Measurements from ENCODE around the gene PARN. TPM values are rescaled to one million over a fixed set of nuclear protein-coding genes. Genes with fewer than 3 reads are reported as not detected.
A peak's percentile ranks its signal among the peaks of the same experiment; 100 is the strongest.

Gene PARN
- total RNA-seq, 1 experiment from 2014 or later: 56.2 TPM

DNA sequence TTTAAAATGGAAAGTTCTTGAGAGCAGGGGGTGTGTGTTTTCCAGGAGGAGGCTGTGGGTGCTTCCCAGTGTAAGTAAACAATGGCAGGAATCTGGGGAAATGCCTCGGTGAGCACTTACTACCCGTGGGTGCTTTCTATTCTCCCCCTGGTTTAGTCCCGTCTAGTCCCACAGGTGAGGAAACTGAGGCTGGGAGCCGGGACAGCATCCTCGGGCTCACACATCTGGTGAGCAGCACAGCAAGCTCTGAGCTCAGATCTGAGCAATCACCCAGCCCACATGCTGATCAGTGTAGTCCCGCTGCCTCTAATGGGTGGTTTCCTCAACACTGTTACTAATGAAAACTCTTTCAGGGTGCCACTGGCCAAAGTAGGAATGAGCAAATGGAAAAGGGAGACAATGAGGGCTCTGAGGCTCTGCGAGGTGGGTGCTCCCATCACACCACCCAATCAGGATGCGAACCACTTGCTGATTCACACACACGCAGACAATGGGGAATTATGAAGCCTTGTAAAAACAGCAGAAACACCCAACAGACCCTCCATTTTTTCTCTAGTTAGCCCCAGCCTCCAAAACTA, 202.6 kb downstream of the PARN start:
- H3K4me1 ChIP-seq (ENCODE audit: insufficient read depth, low read length): no peaks in the 10 kb centered on the region; the same call in 1 of the 2 replicates
- no peak overlapping the region for H2AFZ ChIP-seq (ENCODE audit: low read length)
- H2BK120ac ChIP-seq (ENCODE audit: low read depth, low read length, poor library complexity, severe bottlenecking): no peak overlapping the region
- no peak overlapping the region for H3K4me2 ChIP-seq (ENCODE audit: insufficient read depth, insufficient read length, low read length)
- peak overlapping the region; percentile 32 to 47 (median 38); a peak in 5 of 7 replicates for H3K27ac Mint-ChIP-seq
- no peak overlapping the region for H3K9ac ChIP-seq (ENCODE audit: extremely low read depth, insufficient read length, low read length)
- peaks cover 14 to 18% of the 10 kb centered on the region in 2 experiments for H3K4me1 Mint-ChIP-seq
- H3K79me1 ChIP-seq (ENCODE audit: insufficient read depth, low read depth, low read length, poor library complexity, severe bottlenecking): no peaks in the 10 kb centered on the region
- no peak overlapping the region for H3K4ac ChIP-seq (ENCODE audit: low read depth, low read length)
- no peak overlapping the region for H4K91ac ChIP-seq (ENCODE audit: insufficient read length, low read depth, low read length)
- no peaks in the 10 kb centered on the region for H4K20me1 ChIP-seq (ENCODE audit: control insufficient read depth, insufficient read depth, insufficient read length)
- H4K5ac ChIP-seq (ENCODE audit: insufficient read length, low read depth, low read length): no peak overlapping the region
- H2AK5ac ChIP-seq (ENCODE audit: insufficient read length, low read length): no peak overlapping the region
- whole genome bisulfite sequencing (ENCODE audit: extremely low coverage, insufficient read length, low lambda C conversion rate): no CpG with 5 or more reads among the region's 9 CpGs
- no peak for TF ChIP-seq CTCF (conservative IDR thresholded peaks at IDR 0.05)
- no peak overlapping the region for H3K27ac ChIP-seq (ENCODE audit: insufficient read length, low read depth, low read length)
- H3T11ph ChIP-seq (ENCODE audit: low read length): no peak overlapping the region
- no peak overlapping the region for H2BK20ac ChIP-seq (ENCODE audit: low read depth, low read length, poor library complexity, severe bottlenecking)
- H4K8ac ChIP-seq (replicated peaks; ENCODE audit: insufficient read length, low read depth, low read length): no peak overlapping the region
- no peak overlapping the region for H3K18ac ChIP-seq (ENCODE audit: insufficient read length, low read depth, low read length)
- DNase-seq: no peak
- H3K14ac ChIP-seq (ENCODE audit: insufficient read depth, low read length): no peak overlapping the region
- H3K56ac ChIP-seq (ENCODE audit: insufficient read length, low read depth, low read length): no peak overlapping the region
- H2BK15ac ChIP-seq (ENCODE audit: low read depth, low read length): no peak overlapping the region
- H3K23me2 ChIP-seq (ENCODE audit: insufficient read length, low read depth, low read length, poor library complexity, severe bottlenecking): no peaks in the 10 kb centered on the region
- H3K9me3 Mint-ChIP-seq: peaks cover 0 to 3% of the 10 kb centered on the region in 2 experiments; a peak in 3 of 5 replicates
- H3K23ac ChIP-seq (ENCODE audit: insufficient read length, low read depth, low read length): no peak overlapping the region
- no peak overlapping the region for H2BK12ac ChIP-seq (ENCODE audit: insufficient read length, low read depth, low read length)
- H3K27me3 Mint-ChIP-seq (ENCODE audit: low read depth): no peaks in the 10 kb centered on the region
- H3K9me3 ChIP-seq (ENCODE audit: control insufficient read depth, low read depth, low read length): no peaks in the 10 kb centered on the region
- no peak overlapping the region for H3K4me3 Mint-ChIP-seq
- no peaks in the 10 kb centered on the region for H3K79me2 ChIP-seq (ENCODE audit: insufficient read depth, low read length)
- no peaks in the 10 kb centered on the region for H3K27me3 ChIP-seq (ENCODE audit: insufficient read depth, low read length)
- no peak overlapping the region for H2BK5ac ChIP-seq (ENCODE audit: insufficient read length, low read length)
- H3K36me3 Mint-ChIP-seq (ENCODE audit: insufficient read depth in 1 of 3, low read depth in 3 of 3): peaks cover 6 to 15% (median 6%) of the 10 kb centered on the region in 3 experiments; a peak in 6 of 7 replicates
